GM23248 (cell line): Measurements from ENCODE around the gene WARS2.

Experiments
- EZH2 ChIP-seq: fragments of 200-600 bp; sonication (generic); IDR thresholded peaks from 2 replicates; pipeline ENCODE4 v1.6.1; 2018; ENCODE audit warnings: antibody characterized with exemption, mild to moderate bottlenecking; ENCODE audit not compliant: insufficient read depth, poor library complexity, severe bottlenecking
- EZH2phosphoT487 ChIP-seq: fragments of 200-600 bp; sonication (generic); IDR thresholded peaks from 2 replicates; pipeline ENCODE4 v1.6.1; 2018; ENCODE audit warnings: antibody characterized with exemption, moderate library complexity, mild to moderate bottlenecking, low read depth; ENCODE audit not compliant: insufficient read depth

DNA sequence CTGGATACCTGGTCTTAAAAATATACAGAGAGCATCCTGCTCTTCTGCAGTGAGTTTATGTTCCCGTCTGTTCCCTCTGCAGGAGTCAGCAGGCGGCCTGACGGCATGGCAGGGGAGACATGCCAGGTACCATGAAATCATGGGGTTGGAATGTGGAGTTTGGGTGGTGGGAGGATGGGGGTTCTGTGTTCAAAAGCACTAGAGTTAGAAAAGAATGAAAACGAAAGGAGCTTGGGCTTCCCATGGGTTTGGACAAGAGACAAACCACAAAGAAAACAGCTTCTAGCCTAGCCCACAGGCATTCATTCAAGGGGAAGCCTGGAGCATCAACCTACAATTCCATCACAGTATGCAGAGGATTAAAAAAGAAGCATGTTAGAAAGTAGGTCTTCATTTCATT lies 59.9 kb downstream of the WARS2 start:
- TF ChIP-seq EZH2: no peak
- no peak for TF ChIP-seq EZH2phosphoT487
